22Rv1 (cell line): ENCODE results near the gene HS2ST1.
"Not testable (repeated sequence)": the region's sequence is repeated elsewhere in the genome, so short reads cannot be mapped to it uniquely, and the experiment has no call there.

ENCODE experiments used
- CTCF ChIP-seq: fragments of 450-650 bp; IDR thresholded peaks from 2 replicates; pipeline ENCODE4 v1.5.1; 2017; ENCODE audit warnings: mild to moderate bottlenecking
- ZFX ChIP-seq: fragments of 450-650 bp; IDR thresholded peaks from 2 replicates; pipeline ENCODE4 v1.6.1; 2017; ENCODE audit warnings: antibody characterized with exemption, borderline replicate concordance

- not testable (repeated sequence) for TF ChIP-seq CTCF, ZFX
These were observed 47.2 kb upstream of the HS2ST1 start for GRCh38 chr1:86867278-86867677.
